Suppressor macrophage treated with lipopolysaccharide for 1 hour (primary cell): ENCODE results near the gene POLR1B.
"Not testable (repeated sequence)": the region's sequence is repeated elsewhere in the genome, so short reads cannot be mapped to it uniquely, and the experiment has no call there.

Experiments
- DNase-seq, 3 donors: peaks; one replicate each; pipeline ENCODE4 v3.0.0-alpha.2; 2020 to 2022

Gene POLR1B

GRCh38 chr2:112600634-112601033, 58.4 kb downstream of the POLR1B start:
- no peak for DNase-seq

DNA sequence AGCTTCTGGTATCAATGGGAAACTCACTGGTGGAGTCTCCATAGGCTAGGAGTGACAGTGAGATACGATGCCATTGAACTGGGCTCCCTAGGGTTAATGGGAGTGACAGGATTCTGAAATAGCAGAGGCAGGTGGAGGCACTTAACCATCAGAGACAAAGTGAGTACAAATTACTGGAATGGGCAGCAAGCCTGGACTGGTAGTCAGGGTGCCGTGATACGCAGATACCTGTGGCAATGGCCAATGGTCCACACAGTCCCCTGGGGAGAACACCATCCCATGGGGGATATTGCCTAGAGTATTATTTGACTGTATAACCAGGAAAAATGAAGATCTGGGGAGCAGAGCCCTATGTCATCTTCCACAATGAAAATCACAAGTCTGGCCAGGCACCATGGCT, 59.5 kb downstream of the POLR1B start:
- no peak for DNase-seq

DNA sequence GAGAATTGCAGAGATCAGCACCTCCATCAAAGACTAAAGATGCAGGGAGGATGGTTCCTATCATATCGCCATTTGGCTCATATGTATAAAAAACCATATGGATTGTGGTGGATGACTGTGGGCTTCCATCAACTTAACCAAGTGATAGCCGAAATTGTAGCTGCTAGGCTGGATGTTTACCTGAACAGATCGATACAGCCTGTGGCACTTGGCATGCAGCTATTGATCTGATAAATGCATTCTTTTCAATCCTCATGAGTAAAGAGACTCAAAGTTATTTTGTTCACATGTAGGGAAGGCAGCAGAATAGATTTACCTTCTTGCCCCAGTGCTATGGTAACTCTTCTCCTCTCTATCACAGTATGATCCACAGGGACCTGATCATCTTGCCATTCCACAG, 60.7 kb downstream of the POLR1B start:
- DNase-seq = no peak

DNA sequence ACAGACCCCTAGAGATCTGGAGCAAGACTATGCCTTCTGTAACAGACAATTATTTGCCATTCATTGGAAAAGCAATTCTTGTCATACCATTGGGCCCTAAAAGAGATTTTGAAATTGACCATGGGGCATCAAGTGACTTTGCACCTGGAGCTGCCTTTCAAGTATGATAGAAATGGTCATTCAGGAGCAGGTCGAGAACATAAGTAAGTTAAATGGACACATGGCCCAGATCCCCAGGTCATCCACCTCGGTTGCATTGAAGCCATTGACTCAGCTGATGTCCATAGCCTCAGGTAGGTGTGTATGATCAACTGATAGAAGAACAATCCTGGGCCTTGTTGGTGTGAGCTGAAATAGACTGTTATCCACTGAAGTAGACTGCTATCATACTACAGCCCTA, 61.5 kb downstream of the POLR1B start:
- DNase-seq = no peak

GRCh38 chr2:112604952-112605351, 62.7 kb downstream of the POLR1B start:
- no peak for DNase-seq

- no peak for DNase-seq
Observed at GRCh38 chr2:112605926-112606325, 63.7 kb downstream of the POLR1B start.

- no peak for DNase-seq
Observed at GRCh38 chr2:112606547-112606946, 64.3 kb downstream of the POLR1B start.

DNA sequence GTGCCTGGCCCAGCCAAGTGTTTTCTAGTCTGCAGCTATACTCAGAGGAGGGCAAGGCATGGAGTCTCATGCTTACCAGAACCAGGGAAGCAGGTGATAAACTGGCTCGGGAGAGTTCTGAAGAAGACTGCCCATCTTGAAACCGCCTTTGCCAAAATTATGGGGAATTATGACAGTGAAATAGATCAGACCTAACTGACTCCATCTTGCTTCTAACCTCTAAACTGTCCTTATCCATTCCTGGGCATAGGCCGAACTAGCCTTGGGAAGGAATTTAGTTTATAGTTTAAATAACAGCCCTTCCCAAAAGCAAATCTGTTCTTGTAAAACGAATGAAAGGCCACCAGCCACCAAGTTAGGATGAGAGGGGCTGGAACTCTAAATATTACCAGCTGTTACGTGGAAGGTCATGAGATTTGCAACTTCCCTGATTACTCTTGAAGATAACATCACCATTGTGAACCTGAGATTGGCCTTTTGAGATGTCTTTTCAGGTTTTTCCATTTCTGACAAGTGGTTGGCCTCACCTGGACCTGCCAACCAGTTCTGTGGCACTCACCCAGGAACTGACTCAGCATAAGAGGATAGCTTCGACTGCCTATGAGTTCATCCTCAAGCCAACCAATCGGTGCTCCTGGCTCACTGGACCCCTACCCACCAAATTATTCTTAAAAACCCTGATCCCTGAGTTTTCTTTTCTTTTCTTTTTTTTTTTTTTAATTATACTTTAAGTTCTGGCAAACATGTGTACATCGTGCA, 65.6 kb downstream of the POLR1B start:
- DNase-seq = no peak

GRCh38 chr2:112609320-112609719, 67.1 kb downstream of the POLR1B start:
- DNase-seq = not testable (repeated sequence)

- not testable (repeated sequence) for DNase-seq
Observed at GRCh38 chr2:112612283-112612682, 70.0 kb downstream of the POLR1B start.

DNA sequence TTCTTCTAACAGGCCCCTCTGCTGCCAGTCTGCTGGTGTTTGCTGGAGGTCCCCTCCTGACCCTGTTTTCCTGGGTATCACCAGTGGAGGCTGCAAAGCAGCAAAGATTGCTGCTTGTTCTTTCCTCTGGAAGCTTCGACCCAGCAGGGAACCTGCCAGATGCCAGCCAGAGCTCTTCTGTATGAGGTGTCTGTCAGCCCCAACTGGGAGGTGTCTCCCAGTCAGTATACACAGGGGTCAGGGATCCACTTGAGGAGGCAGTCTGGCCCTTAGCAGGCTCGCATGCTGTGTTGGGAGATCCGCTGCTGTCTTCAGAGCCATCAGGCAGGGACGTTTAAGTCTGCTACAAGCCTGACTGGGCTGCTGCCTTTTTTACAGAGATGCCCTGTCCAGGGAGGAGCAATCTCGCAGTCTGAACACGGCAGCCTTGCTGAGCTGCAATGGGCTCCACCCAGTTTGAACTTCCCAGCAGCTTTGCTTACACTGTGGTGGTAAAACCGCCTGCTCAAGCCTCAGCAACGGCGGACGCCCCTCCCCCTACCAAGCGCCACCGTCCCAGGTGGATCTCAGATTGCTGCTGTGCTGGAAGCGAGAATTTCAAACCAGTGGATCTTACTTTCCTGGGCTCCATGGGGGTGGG, 72.1 kb downstream of the POLR1B start:
- DNase-seq = no peak

DNA sequence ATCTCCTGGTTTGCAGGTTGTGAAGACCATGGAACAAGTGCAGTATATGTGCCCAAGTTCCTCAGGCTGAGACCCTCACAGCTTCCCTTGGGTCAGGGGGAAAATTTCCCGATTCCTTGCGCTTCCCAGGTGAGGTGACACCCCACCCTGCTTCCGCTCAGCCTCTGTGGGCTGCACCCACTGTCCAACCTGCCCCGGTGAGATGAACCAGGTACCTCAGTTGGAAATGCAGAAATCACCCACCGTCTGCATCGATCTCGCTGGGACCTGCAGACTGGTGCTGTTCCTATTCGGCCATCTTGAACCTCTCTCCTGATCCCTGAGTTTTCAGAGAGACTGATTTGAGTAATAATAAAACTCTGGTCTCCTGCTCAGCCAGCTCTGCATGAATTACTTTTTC, 72.8 kb downstream of the POLR1B start:
- no peak for DNase-seq

DNA sequence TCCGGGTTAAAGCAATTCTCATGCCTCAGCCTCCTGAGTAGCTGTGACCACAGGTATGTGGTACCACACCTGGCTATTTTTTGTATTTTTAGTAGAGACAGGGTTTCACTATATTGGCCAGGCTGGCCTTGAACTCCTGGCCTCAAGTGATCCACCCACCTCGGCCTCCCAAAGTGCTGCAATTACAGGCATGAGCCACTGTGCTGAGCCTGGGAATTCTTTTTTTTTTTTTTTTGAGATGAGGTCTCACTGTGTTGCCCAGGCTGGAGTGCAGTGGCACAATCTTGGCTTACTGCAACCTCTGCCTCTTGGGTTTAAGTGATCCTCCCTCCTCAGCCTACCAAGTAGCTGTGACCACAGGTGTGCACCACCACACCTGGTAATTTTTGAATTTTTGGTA, 73.5 kb downstream of the POLR1B start:
- DNase-seq = not testable (repeated sequence)

GRCh38 chr2:112618383-112618782, 76.1 kb downstream of the POLR1B start:
- DNase-seq = peak in 1 of 3 donors; percentile 21

DNA sequence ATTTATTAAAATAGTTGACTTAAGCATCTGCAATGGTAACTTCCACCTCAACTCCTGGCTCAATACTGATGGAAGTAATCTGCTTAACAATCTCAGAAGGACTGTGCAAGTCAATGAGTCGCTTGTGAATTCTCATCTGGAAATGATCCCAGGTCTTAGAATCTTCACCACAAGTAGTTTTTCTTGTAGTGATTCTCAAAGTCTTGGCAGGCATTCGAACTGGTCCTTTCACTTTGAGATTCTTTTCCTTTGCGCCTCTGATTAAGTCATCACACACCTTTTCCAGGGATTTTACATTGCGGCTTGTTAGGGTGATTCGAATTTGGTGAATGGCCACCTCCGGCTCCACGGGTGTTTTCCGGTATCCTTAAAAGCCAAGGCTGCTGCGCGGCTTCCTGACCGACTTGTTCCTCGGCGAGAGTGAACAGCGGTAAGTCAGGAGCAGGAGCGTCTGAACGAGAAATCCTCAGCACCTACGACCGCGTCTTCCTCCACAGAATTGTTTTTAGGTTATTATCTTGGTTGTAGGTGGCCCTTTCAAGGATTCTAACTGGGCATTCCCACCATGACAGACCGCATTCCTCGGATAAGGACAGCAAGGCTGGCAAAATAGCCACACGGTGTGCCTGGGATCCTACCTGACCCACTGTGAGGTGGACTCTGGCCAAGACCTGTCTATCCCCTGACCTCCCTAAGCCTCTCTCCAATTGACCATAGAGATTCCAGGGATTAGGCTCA, 79.7 kb downstream of the POLR1B start:
- no peak for DNase-seq

- peak; percentile 29 to 69 (median 57) for DNase-seq
Observed at GRCh38 chr2:112622528-112622849, 80.2 kb downstream of the POLR1B start.

DNA sequence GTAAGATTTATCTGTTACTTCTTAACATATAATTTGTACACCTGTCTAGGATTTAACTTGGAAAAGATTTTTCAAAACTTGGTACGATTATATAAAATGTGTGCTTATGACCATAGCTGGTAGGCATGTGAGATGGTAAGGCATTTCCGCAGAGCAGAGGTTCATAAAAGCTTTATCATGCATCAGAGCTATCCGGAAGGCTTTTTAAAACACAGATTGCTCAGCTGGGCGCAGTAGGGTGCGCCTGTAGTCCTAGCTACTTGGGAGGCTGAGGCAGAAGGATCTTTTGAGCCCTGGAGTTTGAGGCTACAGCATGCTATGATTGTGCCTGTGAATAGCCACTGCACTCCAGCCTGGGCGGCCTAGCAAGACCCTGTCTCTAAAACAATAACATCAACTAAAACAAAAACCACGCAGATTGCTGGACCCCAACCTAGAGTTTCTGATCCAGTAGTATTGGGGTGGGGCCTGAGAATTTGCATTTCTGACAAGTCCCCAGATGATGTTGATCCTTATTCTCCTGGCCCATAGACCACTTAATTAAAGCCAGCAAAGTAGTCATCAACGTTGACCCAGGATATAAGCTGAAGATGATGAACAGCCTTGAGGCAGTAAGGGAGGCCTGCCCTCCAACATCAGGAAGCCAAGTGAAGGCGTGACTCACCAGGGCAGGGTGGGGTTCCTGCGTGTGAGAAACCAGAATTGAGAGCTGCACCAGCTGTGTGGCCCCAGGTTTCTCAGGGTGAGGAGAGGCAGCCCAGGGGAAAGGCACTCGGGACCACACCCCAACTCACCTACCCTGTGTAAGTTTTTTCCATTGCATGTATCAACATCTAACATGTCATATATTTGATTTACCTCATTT, 81.9 kb downstream of the POLR1B start:
- peak; percentile 74 to 79 (median 78) for DNase-seq

DNA sequence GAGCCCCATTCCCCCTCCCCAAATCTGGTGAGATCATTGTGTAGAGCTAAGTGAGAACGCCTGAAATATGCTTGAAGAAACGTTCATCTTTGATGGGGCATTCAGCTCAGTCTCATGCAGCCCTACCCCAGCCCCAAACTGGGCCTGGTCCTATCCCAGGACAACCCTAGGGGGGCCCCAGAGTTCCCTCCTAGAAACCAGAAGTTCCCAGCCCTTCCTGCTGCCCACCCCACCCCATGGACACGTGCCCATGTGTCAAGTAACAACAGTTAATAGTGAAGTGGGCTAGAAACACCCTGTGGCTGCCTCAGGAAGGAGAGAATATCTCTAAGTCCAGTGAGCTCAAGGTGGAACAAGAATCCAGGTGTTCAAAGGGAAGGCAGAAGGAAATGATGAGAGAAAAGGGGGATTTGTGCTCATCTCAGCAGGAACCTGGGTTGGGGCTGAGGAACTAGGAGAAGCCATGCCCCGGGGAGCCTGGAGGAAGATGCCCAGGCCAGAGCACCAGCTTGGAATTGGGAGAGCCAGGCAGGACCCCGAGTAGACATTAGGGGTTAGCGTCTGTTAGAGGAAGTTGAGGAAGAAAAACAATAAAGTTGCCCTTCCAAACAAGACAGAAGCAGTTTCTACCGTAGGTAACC, 83.3 kb downstream of the POLR1B start:
- DNase-seq = peak in 1 of 3 donors; percentile 24

DNA sequence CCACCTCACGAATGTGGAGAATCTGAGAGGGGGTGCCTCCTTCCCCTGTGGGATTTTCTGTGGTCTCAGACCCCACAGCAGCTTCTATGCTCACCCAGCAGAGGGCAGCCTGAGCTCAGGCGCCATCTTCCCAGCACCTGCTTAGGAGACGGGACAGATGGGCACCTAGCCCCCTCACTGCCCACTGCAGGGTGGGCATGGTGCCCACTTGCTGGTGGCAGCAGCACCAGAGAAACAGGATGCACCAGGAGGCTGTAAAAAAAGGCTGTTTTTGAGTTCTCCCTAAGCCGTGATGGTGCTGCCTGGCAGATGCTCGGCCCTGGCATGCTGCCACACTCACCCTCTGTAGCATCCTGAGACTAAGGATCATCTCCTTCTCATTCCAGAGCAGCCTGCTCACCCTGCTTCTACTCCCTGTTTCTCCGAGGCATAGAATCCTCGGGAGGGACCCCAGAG, 84.4 kb downstream of the POLR1B start:
- DNase-seq = peak; percentile 54 to 63 (median 60)
